ENCODE results near the gene USP37. TPM values are rescaled to one million over a fixed set of nuclear protein-coding genes. Genes with fewer than 3 reads are reported as not detected.
A peak's percentile ranks its signal among the peaks of the same experiment; 100 is the strongest.

Gene USP37
- total and polyA plus RNA-seq, 2 of the 4 experiments (the other 2 are of a cell fraction) = 1.6 to 6.5 TPM

DNA sequence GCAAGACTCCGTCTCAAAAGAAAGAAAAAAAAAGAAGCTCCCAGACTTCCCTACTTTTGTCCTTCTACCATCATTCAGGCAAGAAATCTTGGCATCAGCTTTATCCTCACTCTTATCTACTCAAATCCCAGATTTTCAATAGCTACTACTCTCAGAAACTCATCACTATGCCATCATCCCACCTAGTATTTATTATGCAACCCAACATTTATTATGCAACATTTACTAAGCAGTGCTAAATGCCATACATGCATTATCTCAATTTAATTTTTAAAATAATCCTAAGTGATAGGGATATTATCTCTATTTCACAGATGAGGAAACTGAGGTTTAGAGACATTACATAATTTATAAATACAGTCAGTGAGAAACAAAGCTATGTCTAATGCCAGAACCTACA, 4.1 kb downstream of the USP37 start:
- Histone ChIP-seq H2AK9ac (replicated peaks; ENCODE audit: low read depth, low read length, poor library complexity) (no peak overlapping the region), H3K79me1 (ENCODE audit: low read depth in 1 of 2, low read length in 2 of 2) (peaks cover 15 to 40% of the 10 kb centered on the region in 2 experiments), H4K8ac (ENCODE audit: low read depth in 2 of 2, low read length in 2 of 2) (no peak overlapping the region), H3K9ac (ENCODE audit: low read depth, low read length) (no peak overlapping the region), H3K4ac (ENCODE audit: low read depth, low read length) (no peak overlapping the region), H3K4me2 (ENCODE audit: low read depth, low read length) (no peak overlapping the region), H2BK120ac (ENCODE audit: low read depth, low read length) (no peak overlapping the region), H3K23ac (ENCODE audit: low read depth, low read length) (no peak overlapping the region), H4K5ac (ENCODE audit: low read depth, low read length) (no peak overlapping the region), H3K27me3 (ENCODE audit: control insufficient read depth, insufficient read depth, low read length) (no peaks in the 10 kb centered on the region), H3K4me3 (ENCODE audit: insufficient read depth, low read depth, low read length) (no peak overlapping the region), H2AFZ (replicated peaks; ENCODE audit: low read length, poor library complexity) (no peak overlapping the region), H2BK20ac (ENCODE audit: low read depth, low read length) (no peak overlapping the region), H2BK5ac (ENCODE audit: low read depth, low read length, poor library complexity, severe bottlenecking) (no peak overlapping the region), H4K20me1 (ENCODE audit: insufficient read depth, low read length) (no peaks in the 10 kb centered on the region), H2BK15ac (ENCODE audit: low read depth, low read length) (no peak overlapping the region), H3K18ac (ENCODE audit: low read depth, low read length) (no peak overlapping the region), H3K27ac (ENCODE audit: insufficient read depth, low read length) (no peak overlapping the region), H3K9me3 (ENCODE audit: control insufficient read depth, insufficient read depth, low read length) (no peaks in the 10 kb centered on the region), H2AK5ac (ENCODE audit: low read depth, low read length) (no peak overlapping the region), H3K14ac (replicated peaks; ENCODE audit: low read depth, low read length) (no peak overlapping the region), H3K36me3 (ENCODE audit: control insufficient read depth, insufficient read depth, low read length) (peaks cover 7% of the 10 kb centered on the region), H3K56ac (ENCODE audit: extremely low read depth, insufficient read depth, low read length) (no peak overlapping the region), H4K91ac (ENCODE audit: insufficient read depth, low read depth, low read length) (no peak overlapping the region), H3K9me1 (ENCODE audit: insufficient read depth, low read length) (no peaks in the 10 kb centered on the region), H3K4me1 (ENCODE audit: control insufficient read depth, insufficient read depth, low read length) (no peaks in the 10 kb centered on the region; the same call in 1 of the 2 replicates)
- dilution Hi-C loops (cut with HindIII; ENCODE audit: low sequenced_read_pairs, unreplicated experiment) = no loop called here
- POLR2A ChIA-PET (ENCODE audit: unreplicated experiment) = no interaction called here
- no peak for TF ChIP-seq RFX5 (IDR thresholded peaks at IDR 0.05; ENCODE audit: low read depth, low read length)
- TF ChIP-seq CEBPB (IDR thresholded peaks at IDR 0.05; ENCODE audit: low read depth, low read length) = peak; percentile 59; the same call in 1 of the 2 replicates
- TF ChIP-seq MAZ (IDR thresholded peaks at IDR 0.05; ENCODE audit: borderline replicate concordance, low read depth, low read length) = no peak
- TF ChIP-seq CTCF (conservative IDR thresholded peaks at IDR 0.05; ENCODE audit: low read depth, low read length) = no peak
- no peak for TF ChIP-seq MAFK (IDR thresholded peaks at IDR 0.05; ENCODE audit: low read depth, low read length)
- no peak for TF ChIP-seq CHD1 (IDR thresholded peaks at IDR 0.05; ENCODE audit: low read depth, low read length)
- TF ChIP-seq RAD21 (IDR thresholded peaks at IDR 0.05; ENCODE audit: low read length) = no peak
- no TSS peak for BruUV-seq (replicated peaks)
- ATAC-seq (ENCODE audit: low read depth) = no peak
- in situ Hi-C loops (cut with MboI; ENCODE audit: low sequenced_read_pairs) = no loop called here
- no CpG with 5 or more reads among the region's 1 CpG for WGBS, 2 experiments (ENCODE audit: extremely low coverage in 2 of 2, insufficient read length in 1 of 2)
- CTCF ChIA-PET = no interaction called here
- no peak for DNase-seq
- intact Hi-C loops (cut with micrococcal nuclease) = loop anchor here (10.0 kb wide), 1 partner anchor 289 kb away; the partner anchor contains the start of genes AAMP and PNKD

Measured in IMR-90 (cell line).